Measurements from ENCODE around the gene PDE7B. TPM values are rescaled to one million over a fixed set of nuclear protein-coding genes. Genes with fewer than 3 reads are reported as not detected.
A peak's percentile ranks its signal among the peaks of the same experiment; 100 is the strongest.

Gene PDE7B
- total and polyA plus RNA-seq, 9 of the 15 experiments (the other 6 are each of a cell fraction or from before 2014, with no cell fraction given) = 0.01 TPM; not detected in 8

- TF ChIP-seq ZFP30 (CRISPR knock-in tag; IDR thresholded peaks at IDR 0.05; ENCODE audit: borderline replicate concordance) (no peak), HNRNPUL1 (IDR thresholded peaks at IDR 0.05; ENCODE audit: low read length) (no peak), RB1 (IDR thresholded peaks at IDR 0.05; ENCODE audit: low read depth) (0 out of 2 replicates have a peak, but pooled peaks have one; percentile 5), ARID2 (IDR thresholded peaks at IDR 0.05) (no peak), CTBP1 (IDR thresholded peaks at IDR 0.05; ENCODE audit: borderline replicate concordance) (peak; percentile 65; the same call in 1 of the 2 replicates), U2AF2 (optimal IDR thresholded peaks at IDR 0.05; ENCODE audit: low read depth, low read length) (no peak), SMARCE1 (IDR thresholded peaks at IDR 0.05) (peak; percentile 93), CLOCK (CRISPR knock-in tag; IDR thresholded peaks at IDR 0.05; ENCODE audit: borderline replicate concordance) (no peak), ZKSCAN3 (CRISPR knock-in tag; IDR thresholded peaks at IDR 0.05) (no peak), ZNF780A (CRISPR knock-in tag; IDR thresholded peaks at IDR 0.05) (no peak), ARHGAP35 (IDR thresholded peaks at IDR 0.05; ENCODE audit: partially characterized antibody) (no peak), CAMTA2 (CRISPR knock-in tag; conservative IDR thresholded peaks at IDR 0.05) (0 out of 2 replicates have a peak, but pooled peaks have one; percentile 43), SMARCA4 (IDR thresholded peaks at IDR 0.05) (peak; percentile 97), NONO (IDR thresholded peaks at IDR 0.05; ENCODE audit: low read depth in 2 of 2, low read length in 1 of 2) (no peak), ZKSCAN8 (CRISPR knock-in tag; IDR thresholded peaks at IDR 0.05) (0 out of 2 replicates have a peak, but pooled peaks have one; percentile 13), MBD1 (CRISPR knock-in tag; IDR thresholded peaks at IDR 0.05) (no peak), ZBTB7A (IDR thresholded peaks at IDR 0.05; ENCODE audit: borderline replicate concordance, control insufficient read depth, low read depth, low read length) (no peak), SMAD3 (CRISPR knock-in tag; conservative IDR thresholded peaks at IDR 0.05) (peak; percentile 41; the same call in 1 of the 2 replicates)
- TF ChIP-seq, protein P1, sequence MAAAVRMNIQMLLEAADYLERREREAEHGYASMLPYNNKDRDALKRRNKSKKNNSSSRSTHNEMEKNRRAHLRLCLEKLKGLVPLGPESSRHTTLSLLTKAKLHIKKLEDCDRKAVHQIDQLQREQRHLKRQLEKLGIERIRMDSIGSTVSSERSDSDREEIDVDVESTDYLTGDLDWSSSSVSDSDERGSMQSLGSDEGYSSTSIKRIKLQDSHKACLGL (CRISPR knock-in tag; IDR thresholded peaks at IDR 0.05; ENCODE audit: borderline replicate concordance, poor library complexity, severe bottlenecking) = no peak
- TF ChIP-seq, protein P2, sequence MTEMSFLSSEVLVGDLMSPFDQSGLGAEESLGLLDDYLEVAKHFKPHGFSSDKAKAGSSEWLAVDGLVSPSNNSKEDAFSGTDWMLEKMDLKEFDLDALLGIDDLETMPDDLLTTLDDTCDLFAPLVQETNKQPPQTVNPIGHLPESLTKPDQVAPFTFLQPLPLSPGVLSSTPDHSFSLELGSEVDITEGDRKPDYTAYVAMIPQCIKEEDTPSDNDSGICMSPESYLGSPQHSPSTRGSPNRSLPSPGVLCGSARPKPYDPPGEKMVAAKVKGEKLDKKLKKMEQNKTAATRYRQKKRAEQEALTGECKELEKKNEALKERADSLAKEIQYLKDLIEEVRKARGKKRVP (CRISPR knock-in tag; IDR thresholded peaks at IDR 0.05) = peak; percentile 53; the same call in 1 of the 2 replicates
- TF ChIP-seq, protein P3, sequence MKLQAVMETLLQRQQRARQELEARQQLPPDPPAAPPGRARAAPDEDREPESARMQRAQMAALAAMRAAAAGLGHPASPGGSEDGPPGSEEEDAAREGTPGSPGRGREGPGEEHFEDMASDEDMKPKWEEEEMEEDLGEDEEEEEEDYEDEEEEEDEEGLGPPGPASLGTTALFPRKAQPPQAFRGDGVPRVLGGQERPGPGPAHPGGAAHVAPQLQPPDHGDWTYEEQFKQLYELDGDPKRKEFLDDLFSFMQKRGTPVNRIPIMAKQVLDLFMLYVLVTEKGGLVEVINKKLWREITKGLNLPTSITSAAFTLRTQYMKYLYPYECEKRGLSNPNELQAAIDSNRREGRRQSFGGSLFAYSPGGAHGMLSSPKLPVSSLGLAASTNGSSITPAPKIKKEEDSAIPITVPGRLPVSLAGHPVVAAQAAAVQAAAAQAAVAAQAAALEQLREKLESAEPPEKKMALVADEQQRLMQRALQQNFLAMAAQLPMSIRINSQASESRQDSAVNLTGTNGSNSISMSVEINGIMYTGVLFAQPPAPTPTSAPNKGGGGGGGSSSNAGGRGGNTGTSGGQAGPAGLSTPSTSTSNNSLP (IDR thresholded peaks at IDR 0.05; ENCODE audit: borderline replicate concordance, low read depth, low read length) = peak; percentile 67; the same call in 1 of the 2 replicates
Measured at GRCh38 chr6:136226674-136227377, 375.3 kb downstream of the PDE7B start (continued).
